Measurements from ENCODE around the gene PLA2G2F.

PLA2G2F gene

GRCh38 chr1:20134995-20135394 lies 4.1 kb upstream of the PLA2G2F start:
- no peak for TF ChIP-seq CTCF (IDR thresholded peaks at IDR 0.05; ENCODE audit: low read depth, low read length, missing control alignments)
- DNase-seq (ENCODE audit: low read depth): no peak
- H3K4me3 ChIP-seq (ENCODE audit: low read depth, low read length): no peak overlapping the region

DNA sequence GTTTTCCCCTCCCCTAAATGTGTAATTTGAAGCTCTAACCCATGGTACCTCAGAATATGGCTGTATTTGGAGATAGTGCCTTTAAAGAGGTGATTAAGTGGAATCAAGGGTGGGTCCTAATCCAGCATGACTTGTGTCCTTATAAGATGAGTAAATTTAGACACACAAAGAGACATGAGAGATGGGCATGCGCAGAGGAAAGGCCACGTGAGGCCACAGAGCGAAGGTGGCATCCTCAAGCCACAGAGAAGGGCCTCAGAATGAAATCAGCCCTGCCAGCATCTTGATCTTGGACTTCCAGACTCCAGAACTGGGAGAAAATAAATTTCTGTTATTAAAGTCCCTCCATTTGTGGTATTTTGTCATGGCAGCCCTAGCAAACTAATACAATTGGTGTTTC lies 2.9 kb upstream of the PLA2G2F start:
- TF ChIP-seq CTCF (IDR thresholded peaks at IDR 0.05; ENCODE audit: low read depth, low read length, missing control alignments): no peak
- no peak for DNase-seq (ENCODE audit: low read depth)
- no peak overlapping the region for H3K4me3 ChIP-seq (ENCODE audit: low read depth, low read length)

- H3K4me3 ChIP-seq (ENCODE audit: low read depth, low read length): no peak overlapping the region
- TF ChIP-seq CTCF (IDR thresholded peaks at IDR 0.05; ENCODE audit: low read depth, low read length, missing control alignments): no peak
- DNase-seq (ENCODE audit: low read depth): no peak
Observed at GRCh38 chr1:20137055-20137454, 2.1 kb upstream of the PLA2G2F start.

DNA sequence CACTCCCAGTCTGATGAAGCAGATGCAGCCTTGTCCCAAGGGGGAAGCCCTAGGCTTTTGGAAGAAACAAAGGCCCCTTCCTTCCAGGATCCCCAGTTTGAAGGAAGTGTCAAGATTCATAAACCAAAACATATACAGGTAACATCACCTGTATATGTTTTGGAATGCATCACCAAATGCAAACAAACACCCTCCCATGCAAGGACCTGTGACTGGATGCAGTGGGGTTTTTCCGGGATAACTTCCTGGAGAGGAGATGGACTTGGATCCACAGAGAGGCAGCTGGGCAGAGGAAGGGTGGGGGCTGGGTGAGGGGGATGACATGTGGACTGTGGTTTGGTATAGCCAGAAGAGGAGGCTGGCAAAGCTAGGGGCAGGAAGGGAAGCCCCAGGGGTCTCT lies 1.5 kb upstream of the PLA2G2F start:
- no peak for DNase-seq (ENCODE audit: low read depth)
- TF ChIP-seq CTCF (IDR thresholded peaks at IDR 0.05; ENCODE audit: low read depth, low read length, missing control alignments): no peak
- no peak overlapping the region for H3K4me3 ChIP-seq (ENCODE audit: low read depth, low read length)

DNA sequence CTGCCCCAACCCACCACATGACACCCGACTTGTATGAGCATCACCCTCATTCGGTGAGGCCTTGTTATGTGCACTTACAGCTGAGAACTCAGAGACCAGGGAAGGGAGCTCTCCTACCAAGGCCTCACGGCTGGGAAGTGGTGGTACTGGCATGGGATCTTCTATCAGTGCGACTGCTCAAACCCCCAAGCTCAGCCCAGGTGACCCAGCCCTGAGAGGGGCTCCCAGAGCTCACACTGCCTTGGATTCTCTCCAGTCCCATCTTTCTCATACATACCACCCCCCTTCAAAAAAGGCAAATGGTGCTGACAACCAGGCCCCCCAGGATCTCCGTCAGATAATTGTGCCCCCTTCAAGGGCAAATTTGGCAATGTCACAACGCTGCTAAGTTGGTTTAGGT lies 777 bp upstream of the PLA2G2F start:
- no peak for TF ChIP-seq CTCF (IDR thresholded peaks at IDR 0.05; ENCODE audit: low read depth, low read length, missing control alignments)
- DNase-seq (ENCODE audit: low read depth): no peak
- H3K4me3 ChIP-seq (ENCODE audit: low read depth, low read length): no peak overlapping the region

GRCh38 chr1:20139776-20140612 lies 871 bp downstream of the PLA2G2F start:
- H3K4me3 ChIP-seq (ENCODE audit: low read depth, low read length): no peak overlapping the region
- DNase-seq (ENCODE audit: low read depth): no peak
- no peak for TF ChIP-seq CTCF (IDR thresholded peaks at IDR 0.05; ENCODE audit: low read depth, low read length, missing control alignments)

DNA sequence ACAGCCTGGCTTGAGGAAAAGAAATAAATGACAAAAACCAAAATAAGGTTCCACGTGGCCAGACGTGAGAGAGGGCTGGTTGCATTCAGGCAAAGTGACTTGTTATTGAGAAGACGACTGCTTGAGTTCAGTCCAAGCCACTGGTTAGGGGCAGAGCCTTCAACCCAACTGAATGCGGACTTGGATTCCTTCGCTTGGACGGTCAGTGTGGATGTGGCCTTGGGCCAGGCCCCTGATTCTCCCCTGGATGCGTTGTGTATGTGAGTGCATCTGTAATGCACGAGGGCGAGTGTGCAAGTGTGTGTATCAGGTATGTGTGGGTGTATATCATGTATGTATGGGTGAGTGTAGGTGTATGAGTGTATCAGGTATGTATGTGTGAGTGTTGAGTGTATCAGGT lies 1.9 kb downstream of the PLA2G2F start:
- no peak overlapping the region for H3K4me3 ChIP-seq (ENCODE audit: low read depth, low read length)
- TF ChIP-seq CTCF (IDR thresholded peaks at IDR 0.05; ENCODE audit: low read depth, low read length, missing control alignments): no peak
- no peak for DNase-seq (ENCODE audit: low read depth)
